Measurements from ENCODE around the gene PPP2R5E.

Gene PPP2R5E

DNA sequence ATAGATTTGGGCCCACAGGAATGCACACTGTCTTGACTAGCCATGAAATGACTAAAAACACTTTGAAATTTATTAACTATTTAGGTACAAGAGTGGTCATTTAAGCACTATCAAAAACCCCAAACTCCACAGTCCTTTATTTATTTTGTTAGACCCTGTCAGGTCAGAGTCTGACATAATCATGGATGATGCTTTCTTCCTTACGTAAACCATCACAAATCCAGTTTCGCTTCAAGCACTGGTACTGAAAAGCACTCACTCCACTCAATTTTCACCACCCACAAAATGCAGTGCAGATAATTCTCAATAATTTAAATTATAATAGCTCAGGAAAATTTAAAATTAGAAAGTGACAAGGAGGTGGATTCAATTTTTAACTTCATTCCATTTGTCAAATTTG lies 25.8 kb downstream of the PPP2R5E start:
- DNase-seq = no peak

DNA sequence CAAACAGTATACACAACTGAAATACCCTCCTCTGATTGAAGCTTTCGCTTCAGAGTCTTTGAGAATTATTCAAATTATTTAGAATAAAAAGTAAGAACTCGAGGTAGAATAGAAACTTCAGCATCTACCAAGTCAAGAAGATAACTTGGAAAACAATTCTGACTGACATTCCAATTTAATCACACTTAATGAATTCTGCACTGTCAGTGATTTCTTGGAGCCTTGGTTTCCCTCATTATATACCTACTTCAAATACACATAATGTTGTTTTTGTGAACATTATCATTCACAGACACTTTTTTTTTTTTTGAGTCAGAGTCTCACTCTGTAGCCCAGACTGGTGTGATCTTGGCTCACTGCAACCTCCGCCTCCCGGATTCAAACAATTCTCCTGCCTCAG lies 27.9 kb downstream of the PPP2R5E start:
- no peak for DNase-seq

DNA sequence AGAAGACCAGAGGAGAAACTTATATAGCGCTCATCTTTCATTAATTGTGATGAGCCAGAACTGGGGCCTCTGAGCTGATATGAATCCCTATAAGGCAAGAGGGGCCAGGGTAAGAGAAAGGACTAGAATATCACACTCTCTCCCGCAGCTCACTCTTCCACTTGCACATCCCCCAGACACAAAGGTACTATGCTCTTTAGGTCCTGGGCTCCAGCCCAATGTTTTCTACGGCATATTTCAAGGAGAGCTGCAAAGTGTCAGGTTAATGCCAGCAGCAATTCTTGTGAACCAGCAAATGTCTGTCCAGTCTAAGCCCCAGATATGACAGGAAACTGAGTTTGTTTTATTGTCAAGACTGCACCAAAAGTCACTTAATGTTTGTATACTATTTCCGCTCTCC lies 29.4 kb downstream of the PPP2R5E start:
- no peak for DNase-seq

DNA sequence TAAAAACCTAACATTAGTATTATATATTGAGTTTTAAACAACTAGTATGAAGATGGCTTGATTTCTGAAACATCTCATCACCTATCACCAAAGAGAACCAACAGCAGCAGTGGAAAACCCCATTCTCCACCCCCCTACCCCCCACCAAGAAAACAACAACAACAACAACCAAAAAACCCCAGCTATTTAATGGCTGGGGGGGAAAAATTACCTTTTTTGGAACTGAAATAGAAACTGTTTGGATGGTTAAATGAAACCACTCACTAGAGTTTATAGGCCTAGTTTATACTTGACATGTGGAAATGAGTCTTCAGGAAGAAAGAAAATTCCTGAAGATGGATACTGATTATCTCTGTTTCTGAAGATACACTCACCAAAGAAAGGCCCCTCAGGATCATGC lies 30.3 kb downstream of the PPP2R5E start:
- no peak for DNase-seq

DNA sequence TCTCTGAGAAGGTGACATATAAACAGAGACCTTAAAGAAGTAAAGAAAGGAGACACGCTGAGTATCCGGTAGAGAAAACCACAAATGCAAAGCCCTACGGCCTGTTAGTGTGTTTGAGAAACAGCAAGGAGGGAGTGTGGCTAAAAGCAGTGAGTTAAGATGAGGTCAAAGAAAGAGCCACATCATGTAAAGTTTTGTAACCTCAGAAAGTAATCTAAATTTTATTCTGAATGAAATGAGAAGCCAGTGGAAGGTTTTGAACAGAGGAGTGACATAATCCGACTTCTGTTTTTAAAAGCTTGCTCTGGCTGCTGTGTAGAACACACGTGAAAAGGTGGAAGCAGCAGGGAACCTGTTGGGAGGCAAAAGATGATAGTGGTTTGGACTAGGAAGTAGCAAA lies 32.6 kb downstream of the PPP2R5E start:
- peak; percentile 9 for DNase-seq

DNA sequence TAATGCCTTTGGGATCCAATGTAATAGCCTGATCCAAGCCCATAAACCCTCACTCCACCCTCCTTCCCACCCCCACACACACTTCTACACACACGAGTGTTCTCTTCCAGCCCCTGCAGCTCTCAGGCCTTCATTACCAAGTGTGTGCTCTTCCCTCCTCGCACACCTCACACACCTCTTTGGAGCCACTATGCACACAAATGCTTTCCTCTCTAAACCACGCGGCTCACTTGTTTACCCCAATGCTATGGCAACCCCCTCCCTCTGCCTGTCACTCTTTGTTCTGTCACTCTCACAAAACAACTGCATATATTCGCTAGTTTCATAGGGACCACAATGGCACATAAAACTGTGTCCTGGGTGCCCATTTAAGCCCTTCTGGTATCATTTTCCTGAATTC lies 35.1 kb downstream of the PPP2R5E start:
- no peak for DNase-seq

DNA sequence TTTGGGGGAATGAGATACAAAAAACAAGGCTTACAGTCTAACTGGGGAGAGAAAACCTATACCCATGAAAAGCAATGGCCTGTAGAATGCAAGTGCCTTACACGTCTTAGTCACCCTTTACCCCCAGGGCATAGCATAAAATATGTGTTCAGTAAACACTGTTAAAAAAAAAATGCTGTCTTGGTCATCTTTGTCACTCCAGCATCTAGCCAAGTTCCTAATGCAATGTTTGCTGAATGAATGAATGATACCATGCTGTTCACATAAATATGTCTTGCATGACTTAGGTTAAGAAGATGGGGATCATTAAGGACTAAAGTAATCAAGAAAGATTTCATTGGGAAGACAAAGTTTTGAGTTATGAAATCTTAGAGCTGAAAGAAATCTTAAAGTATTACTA lies 38.5 kb downstream of the PPP2R5E start:
- no peak for DNase-seq

DNA sequence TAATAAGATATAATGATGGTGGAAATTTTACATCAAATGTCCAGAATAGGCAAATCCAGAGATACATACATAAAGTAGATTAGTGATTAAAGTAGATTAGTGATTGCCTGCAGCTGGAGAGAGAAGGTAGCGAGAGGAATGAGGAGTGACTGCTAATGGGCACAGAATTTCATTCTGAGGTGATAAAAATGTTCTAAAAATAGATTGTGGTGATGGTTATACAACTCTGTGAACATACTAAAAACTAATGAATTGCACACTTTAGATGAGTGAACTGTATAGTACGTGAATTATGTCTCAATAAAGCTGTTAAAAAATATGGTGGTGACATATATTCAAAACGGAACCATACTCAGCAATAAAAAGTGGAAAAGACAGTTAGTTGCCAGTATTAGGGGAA lies 41.7 kb downstream of the PPP2R5E start:
- no peak for DNase-seq

DNA sequence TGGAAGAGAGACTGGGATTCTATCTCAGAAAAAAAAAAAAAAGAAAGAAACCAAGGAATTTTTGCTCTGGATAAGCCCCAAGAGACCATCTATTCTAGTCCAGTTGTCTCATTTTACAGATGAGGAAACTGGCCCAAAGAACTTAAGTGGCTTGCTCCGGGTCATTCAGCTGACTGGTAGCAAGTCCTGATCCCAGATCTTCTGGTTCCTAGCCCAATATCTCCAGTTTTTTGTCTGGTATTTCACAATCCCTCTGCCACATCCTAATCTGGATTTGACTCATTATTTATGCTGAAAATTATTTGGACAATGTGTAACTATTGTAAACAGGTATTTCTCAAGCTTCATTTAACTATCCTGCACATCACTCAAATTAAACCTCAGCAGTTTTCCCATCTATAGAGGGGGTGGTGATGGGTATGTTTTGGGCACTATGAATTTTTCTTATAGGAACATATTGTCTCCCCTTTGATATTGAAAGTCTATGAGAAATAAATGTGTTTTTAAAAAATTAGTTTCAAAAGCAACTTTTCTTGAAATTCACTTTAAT lies 43.4 kb downstream of the PPP2R5E start:
- no peak for DNase-seq

DNA sequence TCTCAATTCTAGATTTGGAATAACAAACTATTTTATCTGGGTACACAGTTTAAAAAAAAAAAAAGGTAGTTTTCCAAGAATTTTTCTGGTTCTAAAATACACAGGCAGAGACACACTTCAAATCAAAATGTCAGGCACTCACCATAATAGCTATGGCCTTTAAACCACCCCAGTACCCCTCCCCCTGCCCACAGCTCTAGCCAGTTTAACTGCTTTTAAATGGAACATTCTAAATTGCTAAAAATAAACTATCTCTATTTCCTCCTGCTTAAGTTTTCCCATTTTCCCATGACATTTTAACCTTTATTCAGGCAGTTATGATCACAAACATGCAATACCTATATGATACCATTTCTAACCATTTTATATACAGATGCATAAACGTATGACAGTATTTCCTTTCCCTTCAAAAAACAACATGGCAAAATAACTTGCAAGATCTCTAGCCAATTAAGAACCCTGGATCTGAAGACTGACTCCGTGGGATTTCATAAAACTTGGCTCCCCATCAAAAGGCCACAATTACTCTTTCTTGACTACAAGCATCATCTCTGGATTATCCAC lies 46.3 kb downstream of the PPP2R5E start:
- no peak for DNase-seq

DNA sequence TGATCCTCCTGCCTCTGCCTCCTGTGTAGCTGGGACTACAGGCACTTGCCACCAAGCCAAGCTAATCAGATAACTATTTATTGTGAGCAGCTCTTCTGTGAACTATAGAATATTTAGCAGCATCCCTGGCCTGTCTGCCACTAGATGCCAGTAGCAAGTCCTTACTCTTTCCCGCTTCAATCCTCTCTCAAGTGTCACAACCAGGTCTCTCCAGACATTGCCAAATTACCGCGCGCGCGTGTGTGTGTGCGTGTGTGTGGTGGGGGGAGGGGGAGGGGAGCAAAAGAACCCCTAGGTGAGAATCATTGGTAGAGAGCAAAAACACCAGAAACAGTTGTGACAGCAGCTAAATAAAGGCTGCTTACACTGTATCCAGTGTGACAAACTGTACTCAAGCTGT lies 49.9 kb downstream of the PPP2R5E start:
- no peak for DNase-seq

DNA sequence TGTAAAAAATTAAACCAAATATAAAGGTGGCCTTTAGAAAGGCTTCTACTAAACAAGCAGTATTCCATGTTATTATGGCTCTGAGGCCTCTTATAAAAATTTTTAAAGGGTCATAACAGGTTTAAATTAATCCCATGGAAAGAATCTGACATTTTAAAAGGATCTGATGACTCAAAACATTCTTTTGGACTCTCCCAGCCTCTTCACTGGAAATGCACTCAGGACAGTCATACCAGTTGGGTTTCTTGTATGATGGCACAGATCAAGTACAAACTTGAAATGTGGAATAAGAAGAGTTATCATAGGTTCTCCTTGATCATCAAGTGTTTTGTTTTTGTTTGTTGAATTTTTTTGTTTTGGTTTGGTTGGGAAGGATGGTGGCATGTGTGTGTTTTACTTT lies 50.8 kb downstream of the PPP2R5E start:
- DNase-seq = no peak

DNA sequence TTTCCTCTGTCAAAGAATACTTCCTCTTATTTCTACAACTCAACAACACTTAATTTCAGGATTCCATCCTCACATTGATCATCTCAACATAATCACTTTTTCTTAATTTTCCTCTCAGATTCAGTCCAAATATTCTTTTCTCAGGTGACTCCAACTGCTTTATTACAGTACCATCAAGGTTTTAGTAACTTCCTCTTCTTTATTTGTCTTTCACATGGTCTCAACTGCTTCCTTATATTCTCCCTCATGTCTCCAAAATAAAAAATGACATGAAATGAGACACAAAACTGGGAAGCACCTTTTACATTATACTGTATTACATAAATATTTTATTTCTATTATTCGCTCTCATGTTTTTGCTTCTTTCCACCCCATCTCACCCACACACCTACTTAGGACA lies 55.5 kb downstream of the PPP2R5E start:
- no peak for DNase-seq

DNA sequence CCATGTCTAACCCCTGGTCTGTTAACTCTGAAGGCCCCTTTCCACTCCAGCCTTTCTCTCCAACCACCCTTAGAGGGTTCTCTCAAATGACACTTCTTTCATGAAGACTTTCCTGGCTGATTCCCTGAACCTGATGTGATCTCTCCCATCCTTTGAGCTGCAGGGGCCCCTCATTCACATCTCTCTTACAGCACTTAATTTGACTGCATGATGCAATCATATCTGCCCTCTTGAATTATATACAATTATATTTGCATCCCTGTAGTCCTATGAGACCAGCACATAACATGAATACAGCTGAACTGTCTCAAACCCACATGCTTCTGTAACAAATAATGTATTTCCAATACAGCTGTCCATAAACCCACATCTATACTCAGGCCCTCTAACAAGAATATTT lies 56.4 kb downstream of the PPP2R5E start:
- DNase-seq = peak; percentile 12

DNA sequence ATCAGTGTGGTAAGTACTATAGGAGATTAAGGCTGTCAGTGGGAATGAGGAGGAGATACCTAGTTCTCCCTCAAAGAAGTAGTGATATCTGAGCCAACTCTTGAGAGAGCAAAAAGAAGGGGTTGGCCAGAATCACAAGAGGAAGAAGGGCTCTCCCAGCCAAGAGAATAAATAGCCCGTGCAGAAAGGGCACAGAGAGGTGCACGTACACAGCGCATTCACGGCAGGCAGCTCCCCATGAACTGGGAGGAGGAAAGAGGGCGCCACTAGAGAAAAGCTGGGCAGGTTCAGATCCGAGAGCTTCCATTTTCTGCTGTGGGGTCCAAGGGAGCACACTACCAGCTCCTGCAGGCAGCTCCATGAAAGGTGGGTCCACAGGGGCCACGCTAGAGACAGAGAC lies 59.9 kb downstream of the PPP2R5E start:
- no peak for DNase-seq

DNA sequence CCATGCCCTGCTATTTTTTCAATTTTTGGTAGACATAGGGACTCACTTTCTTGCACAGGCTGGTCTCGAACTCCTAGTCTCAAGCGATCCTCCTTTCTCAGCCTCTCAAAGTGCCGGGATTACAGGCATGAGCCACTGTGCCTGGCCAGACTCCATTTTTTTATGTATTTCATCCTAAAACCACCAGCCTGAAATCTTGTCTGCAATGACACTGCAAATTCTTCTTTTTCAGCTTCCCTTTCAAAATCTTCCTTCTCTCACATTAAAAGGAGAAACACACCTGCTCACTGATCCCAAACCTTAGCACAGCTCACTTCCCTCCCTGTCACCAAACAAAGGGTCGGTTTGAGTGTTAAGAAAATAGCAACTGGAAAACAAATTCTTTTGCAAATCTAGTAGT lies 62.6 kb downstream of the PPP2R5E start:
- peak; percentile 26 for DNase-seq

DNA sequence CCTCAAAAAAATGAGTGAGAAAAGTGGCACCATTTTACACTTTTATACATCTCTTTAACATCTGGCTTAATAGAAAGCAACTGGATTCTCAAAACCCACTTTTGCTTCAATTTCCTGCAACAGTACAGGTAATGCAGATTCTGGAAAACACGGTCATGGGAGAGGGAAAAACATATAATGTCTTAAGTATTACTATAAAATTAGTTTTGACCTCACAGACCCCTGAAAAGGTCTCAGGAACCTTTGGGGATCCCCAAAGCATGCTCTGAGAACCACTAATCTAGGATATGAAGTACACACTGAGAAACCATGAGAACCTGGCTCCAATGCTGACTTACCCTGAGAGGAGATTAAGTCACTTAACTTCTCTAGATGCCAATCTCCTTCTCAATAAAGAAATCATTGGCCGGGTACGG lies 64.7 kb downstream of the PPP2R5E start:
- DNase-seq = no peak

DNA sequence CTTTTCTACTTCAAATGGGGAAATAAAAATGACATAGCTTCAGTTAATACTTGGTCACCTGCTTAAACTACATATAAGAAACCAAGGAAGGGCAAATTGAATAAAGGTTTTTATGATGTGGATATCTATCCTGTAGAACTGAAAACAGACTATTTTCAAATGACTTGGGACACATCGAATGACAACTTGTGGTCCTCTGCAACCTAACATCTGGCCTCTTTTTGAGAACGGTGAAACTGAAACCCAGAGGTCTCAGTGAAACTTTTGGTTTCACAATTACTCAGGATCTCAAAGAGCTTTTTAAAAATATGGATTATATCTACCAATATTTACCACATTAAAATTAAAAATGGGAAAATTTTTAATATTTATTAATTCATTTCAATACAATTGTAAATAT lies 65.2 kb downstream of the PPP2R5E start:
- DNase-seq = peak; percentile 67

DNA sequence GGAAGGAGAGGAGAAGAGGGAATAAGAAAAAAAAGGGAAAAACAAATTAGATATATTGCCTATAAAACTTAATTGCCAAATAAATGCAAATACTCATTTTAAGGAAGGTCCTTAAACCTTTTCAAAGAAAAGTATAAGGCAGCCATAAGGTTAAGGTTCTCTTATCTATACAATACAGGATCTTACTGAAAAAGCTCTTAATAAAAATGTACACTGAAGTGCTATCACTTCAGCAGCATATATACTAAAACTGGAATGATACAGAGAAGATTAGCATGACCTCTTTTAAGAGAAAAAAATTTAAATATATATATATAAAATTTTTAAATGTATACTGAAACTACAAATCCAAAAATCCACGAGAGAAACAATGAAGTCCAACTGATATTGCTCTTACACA lies 65.6 kb downstream of the PPP2R5E start:
- DNase-seq = peak; percentile 40

DNA sequence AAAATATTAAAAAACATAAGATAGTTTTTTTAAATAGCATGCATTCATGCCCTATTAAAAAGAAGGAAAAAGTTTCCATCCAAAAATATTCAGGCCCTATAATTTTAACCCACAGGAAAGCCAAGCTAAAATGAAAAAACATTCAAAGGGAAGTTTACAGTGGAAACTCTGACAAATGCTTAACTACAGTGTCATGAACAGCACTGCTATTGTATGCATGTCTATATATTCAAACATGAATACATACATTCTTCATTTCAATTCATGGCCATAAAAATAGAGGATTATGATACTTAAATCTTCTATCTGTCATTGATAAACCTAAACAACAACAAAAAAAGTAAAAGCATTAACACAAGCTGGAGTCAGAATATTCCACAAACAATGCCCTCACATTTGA lies 67.4 kb downstream of the PPP2R5E start:
- peak; percentile 12 for DNase-seq

DNA sequence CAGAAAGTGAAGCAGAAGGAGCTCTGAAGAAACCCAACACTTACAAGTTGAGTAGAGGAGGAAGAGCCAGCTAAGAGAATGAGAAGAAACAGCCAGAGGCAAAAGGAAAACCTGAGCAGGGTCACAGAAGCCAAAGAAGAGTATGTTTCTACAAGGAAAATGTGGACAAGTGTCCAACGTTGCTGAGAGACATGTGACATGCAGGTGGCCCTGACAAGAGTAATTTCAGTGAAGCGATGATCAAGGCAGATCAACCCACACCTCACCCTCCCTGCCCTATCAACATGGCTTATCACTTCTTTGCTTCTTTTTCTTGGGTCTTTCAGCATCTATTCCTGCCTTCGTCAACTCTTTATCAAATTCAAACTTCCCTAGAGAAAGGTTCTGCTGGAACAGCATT lies 68.3 kb downstream of the PPP2R5E start:
- no peak for DNase-seq

DNA sequence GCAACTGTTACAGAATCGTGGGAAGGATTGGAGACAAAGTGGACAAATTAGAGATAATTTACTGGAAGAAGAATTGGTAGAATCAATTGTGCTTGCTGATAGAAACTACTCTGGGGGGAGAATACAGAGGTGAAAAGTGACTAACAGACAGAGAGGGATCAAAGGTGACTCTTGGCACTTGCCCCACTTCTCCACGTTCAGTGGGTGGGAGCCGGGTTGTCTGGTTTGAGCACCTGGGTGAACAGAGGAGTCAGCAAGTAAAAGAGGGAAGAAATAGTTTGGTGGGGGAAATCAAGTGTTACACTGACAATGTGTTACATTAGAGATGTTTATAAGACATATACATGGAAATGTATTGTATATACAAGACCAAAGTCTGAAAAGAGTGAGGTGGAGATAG lies 69.1 kb downstream of the PPP2R5E start:
- peak; percentile 22 for DNase-seq

DNA sequence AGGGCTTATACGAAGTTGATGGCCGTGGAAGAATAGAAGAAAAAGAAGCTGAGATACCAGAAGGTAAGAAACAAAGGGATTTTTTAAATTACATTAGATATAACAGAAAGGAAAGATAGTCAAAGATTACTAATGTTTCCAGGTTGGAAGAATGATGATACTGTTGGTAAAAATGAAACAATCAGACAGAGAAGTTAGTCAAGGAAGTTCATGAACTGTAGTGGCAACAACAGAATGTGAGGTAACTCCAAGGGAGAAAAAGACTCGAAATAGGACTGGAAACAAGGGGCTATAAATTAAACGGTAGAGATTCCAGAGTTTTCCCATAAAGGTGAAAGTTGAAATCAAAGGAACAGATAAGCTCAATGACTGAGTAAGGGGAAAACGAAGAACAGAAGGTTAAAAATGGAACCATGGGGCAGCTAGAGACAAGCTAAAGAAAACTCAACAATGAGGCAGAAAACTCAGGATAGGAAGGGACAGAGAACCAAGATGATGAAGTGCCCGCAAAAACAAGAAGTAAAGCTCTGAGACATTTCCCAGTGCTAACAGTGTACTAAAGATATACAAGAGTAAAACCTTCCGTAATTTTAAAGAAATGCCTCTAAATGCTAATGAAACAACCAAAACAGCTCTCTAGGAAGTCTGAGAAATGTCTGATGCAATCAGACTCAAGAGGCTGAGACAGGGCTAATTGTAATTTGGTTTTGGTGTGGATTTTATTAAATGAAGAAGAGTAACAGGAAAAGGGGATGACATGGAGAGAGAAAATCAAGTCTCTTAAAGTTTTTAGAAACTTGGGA lies 70.0 kb downstream of the PPP2R5E start:
- DNase-seq = peak; percentile 63

DNA sequence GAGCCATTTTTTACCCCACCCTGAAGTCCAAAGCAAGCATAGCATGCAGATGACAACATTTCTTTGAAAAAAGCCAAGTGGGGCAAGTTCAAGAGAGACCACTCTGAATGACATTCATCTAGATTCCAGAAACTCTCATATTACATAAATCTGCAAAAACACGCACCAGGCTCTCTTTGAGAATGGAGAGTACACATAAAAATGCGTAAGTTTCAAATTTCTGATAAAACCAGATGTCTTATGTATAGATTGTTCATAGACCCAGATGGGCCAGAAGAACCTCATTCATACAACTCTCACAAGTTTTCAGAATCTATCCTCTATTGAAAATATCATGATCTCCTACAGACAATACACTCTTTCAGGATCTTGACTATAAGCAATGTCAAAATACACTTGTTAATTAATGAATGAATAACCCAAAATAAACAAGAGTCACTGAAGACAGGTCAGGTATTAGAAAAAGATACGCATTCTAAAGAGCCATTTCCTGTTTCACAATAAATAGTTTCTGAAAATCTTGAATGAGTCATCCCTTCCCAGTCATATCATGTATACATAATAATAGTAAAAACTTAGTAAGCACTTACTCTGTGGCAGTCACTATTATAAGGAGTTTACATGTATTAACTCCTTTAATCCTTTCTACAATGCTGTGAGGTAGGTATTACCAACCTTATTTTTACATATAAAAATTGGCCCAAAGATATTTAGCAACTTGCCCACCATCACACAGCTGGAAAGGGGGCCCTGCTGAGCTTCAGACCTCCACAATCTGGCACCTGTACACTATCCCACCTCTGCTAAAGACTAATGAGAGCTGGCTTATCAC lies 72.0 kb downstream of the PPP2R5E start:
- peak; percentile 39 for DNase-seq
